Coronary artery (tissue), 2 donors: ENCODE measurements around the gene C3orf20.

Experiments
- DNase-seq: peaks from one replicate; pipeline ENCODE4 v3.0.0-alpha.2; 2017; ENCODE audit warnings: low spot score
- H3K27ac ChIP-seq, 2 donors: fragments of 200-600 bp; sonication (generic); one replicate each; pipeline ENCODE4 v1.5.1; 2016 to 2019
- H3K4me3 ChIP-seq: fragments of 200-600 bp; sonication (generic); 2 replicates; pipeline ENCODE4 v1.5.1; 2016; ENCODE audit warnings: mild to moderate bottlenecking, moderate library complexity
- TF ChIP-seq, protein P1 (sequence below): fragments of 200-600 bp; sonication (generic); IDR thresholded peaks from one replicate; pipeline ENCODE4 v1.5.1; 2019; ENCODE audit warnings: antibody characterized with exemption

Gene C3orf20

DNA sequence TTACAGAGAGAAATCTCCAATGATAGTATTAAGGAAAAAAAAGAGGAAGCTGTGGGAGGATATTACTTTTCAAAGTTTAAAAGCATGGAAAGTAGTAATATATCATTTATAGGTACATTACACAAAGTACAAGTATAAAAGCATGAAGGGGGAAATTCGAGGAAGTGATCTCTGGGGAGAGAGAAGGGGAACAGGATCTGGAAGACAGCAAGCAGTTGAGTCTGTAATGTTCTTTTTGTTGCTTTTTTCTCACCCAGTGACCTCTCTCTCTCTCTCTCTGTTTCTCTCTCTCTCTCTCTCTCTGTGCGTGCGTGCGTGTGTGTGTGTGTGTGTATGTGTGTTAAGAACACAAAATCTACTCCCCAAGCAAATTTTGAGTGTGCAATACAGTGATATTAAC lies 10.2 kb downstream of the C3orf20 start:
- no peak overlapping the region for H3K27ac ChIP-seq
- no peak for DNase-seq
- no peak overlapping the region for H3K4me3 ChIP-seq
- TF ChIP-seq, protein P1, sequence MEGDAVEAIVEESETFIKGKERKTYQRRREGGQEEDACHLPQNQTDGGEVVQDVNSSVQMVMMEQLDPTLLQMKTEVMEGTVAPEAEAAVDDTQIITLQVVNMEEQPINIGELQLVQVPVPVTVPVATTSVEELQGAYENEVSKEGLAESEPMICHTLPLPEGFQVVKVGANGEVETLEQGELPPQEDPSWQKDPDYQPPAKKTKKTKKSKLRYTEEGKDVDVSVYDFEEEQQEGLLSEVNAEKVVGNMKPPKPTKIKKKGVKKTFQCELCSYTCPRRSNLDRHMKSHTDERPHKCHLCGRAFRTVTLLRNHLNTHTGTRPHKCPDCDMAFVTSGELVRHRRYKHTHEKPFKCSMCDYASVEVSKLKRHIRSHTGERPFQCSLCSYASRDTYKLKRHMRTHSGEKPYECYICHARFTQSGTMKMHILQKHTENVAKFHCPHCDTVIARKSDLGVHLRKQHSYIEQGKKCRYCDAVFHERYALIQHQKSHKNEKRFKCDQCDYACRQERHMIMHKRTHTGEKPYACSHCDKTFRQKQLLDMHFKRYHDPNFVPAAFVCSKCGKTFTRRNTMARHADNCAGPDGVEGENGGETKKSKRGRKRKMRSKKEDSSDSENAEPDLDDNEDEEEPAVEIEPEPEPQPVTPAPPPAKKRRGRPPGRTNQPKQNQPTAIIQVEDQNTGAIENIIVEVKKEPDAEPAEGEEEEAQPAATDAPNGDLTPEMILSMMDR, result no peak

DNA sequence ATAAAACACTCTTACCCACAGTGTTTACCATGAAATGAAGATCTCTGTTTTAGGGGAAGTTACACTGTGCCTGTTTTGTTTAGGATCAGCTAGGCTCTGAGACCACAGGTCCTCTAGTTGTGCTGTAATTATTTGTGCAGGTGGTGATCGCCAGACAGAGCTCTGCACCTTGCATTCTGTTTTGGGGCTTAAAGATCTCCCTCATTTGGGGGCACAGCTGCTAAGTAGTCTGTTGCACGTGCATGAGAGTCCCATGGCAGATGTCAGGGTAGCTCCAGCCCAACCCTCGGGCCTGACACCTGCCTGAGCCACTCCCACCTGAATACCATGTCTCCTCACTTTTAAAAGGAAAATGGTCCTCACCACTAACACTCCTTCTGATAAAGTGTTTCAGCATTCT lies 12.4 kb downstream of the C3orf20 start:
- no peak for DNase-seq
- H3K27ac ChIP-seq, result no peak overlapping the region
- TF ChIP-seq, protein P1, result no peak
- no peak overlapping the region for H3K4me3 ChIP-seq

DNA sequence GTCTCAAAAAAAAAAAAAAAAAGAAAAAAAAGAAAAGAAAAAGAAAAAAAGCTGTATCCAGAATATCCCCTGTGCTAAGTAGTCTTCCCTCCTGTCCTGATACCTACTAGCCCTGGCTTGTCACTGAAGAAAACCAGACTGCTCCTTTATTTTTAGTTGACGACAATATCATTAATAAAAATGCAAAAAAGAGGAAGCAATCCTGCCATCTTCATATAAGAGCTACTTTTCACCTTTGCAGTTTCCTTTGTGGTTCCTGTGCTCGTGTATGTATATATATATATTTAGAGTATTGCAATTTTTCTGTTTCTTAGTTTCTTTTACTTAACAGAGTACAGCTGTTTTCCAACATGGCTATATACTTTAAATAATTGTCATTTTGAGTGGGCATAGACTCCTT lies 13.6 kb downstream of the C3orf20 start:
- TF ChIP-seq, protein P1, result no peak
- Histone ChIP-seq H3K27ac (no peak overlapping the region), H3K4me3 (no peak overlapping the region)
- DNase-seq, result no peak

DNA sequence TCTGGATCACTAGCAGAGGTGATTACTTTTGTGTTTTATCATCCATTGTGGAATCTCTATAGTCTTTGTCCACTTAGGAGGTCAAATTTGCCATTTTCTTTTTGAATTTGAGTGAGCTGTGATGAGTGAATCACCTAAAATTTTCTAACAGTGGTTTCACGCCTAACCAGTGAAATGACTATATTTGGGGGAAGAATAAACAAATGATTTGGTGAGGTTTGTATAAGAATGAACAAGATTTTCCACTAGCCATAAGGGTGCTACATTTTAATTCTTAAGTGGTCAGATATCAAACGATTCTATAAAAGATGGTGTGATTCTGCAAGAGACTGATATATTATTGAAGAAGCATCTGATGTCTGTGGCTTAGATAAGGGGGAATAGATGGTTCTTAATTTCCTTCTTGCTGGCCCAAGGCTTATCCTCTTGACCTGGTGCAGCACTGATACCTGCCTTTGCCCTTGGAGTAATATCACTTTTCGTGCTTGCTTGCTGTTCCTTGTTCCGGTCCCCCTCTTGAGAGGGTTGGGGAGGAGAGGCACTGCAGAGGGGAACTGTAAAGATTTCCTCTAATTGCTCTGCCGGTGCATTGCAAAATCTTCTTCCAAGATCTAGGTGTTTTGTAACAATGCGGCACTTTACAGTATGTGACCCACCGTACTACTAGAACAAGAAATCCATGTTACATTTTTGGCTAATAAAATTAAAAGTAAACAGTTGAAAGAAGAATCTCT lies 14.5 kb downstream of the C3orf20 start:
- no peak overlapping the region for H3K27ac ChIP-seq
- TF ChIP-seq, protein P1, result no peak

DNA sequence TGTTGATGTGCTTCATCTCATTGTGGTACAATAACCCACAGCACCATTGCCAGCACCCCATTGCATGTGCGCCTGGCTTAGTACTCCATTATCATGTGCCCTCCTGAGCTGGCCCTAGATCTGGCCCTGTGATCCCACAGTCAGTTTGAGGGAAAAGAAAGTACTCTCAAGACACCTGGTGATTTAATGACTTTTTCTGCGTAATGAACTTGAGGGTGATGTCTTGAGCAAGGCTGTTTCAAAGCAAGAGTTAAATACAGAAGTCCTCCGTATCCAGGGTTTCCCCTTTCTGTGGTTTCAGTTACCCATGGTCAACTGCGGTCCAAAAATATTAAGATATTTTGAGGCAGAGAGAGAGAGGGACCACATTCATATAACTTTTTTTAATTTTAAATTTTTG lies 16.3 kb downstream of the C3orf20 start:
- Histone ChIP-seq H3K4me3 (no peak overlapping the region), H3K27ac (no peak overlapping the region)
- DNase-seq, result no peak
- TF ChIP-seq, protein P1, result no peak

More for the DNA sequence above, 14.5 kb downstream of the C3orf20 start:
- H3K4me3 ChIP-seq, result no peak overlapping the region
- no peak for DNase-seq

DNA sequence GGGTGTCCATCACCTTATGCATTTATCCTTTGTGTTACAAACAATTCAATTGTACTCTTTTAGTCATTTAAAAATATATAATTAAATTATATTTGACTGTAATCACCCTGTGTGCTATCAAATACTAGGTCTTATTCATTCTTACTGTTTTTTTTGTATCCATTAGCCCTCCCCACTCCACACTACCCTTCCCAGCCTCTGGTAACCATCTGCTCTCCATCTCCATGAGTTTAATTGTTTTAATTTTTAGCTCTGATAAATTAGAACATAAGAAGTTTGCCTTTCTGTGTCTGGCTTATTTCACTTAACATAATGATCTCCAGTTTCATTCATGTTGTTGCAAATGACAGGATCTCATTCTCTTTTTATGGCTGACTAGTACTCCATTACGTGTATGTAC lies 16.8 kb downstream of the C3orf20 start:
- no peak overlapping the region for H3K27ac ChIP-seq
- TF ChIP-seq, protein P1, result no peak
- DNase-seq, result no peak
- H3K4me3 ChIP-seq, result no peak overlapping the region

DNA sequence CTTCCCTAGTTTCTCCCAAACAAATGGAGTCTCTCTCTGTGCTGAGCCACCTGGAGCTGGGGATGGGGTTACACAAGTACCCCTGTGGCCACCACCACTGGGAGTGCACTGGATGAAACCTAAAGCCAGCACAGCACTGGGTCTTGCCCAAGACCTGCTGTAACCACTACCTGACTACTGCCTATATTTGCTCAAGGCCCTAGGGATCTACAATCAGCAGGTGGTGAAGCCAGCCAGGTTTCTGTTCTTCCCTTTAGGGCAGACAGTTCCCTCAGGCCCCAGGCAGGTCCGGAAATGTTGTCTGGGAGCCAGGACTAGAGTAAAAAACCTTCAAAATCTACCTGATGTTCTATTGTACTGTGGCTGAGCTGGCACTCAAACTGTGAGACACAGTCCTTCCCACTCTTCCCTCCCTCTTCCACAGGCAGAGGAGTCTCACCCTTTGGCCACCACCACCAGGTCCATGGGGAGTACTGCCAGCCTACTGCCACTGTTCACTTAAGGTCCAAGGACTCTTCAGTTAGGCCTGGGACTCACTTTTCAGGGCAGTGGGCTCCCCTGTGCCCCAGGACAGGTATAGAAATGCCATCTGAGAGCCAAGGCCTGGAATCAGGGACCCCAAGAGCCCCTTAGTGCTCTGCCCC lies 23.8 kb downstream of the C3orf20 start:
- no peak for DNase-seq
- H3K4me3 ChIP-seq, result no peak overlapping the region
- TF ChIP-seq, protein P1, result no peak
- no peak overlapping the region for H3K27ac ChIP-seq
